A673 (cell line): ENCODE data around the gene AKIRIN1.
"Not testable (repeated sequence)": the region's sequence is repeated elsewhere in the genome, so short reads cannot be mapped to it uniquely, and the experiment has no call there.

ENCODE experiments used
- CTCF ChIP-seq: fragments of 300-800, 200-600 bp; sonication (generic); conservative IDR thresholded peaks from 2 replicates; pipeline ENCODE4 v1.5.1; 2017; ENCODE audit warnings: low read depth, mild to moderate bottlenecking, antibody characterized with exemption, low read length, moderate library complexity, mixed read lengths
- EZH2 ChIP-seq: fragments of 200-600 bp; sonication (generic); IDR thresholded peaks from 2 replicates; pipeline ENCODE4 v1.6.1; 2017; ENCODE audit warnings: borderline replicate concordance, low read depth, mild to moderate bottlenecking, mixed read lengths, antibody characterized with exemption, low read length; ENCODE audit not compliant: poor library complexity, severe bottlenecking

- TF ChIP-seq CTCF, EZH2: not testable (repeated sequence)
Observed at GRCh38 chr1:38978245-38978542, 12.9 kb upstream of the AKIRIN1 start.
